Measurements from ENCODE around the gene CFAP92.

- TF ChIP-seq CTCF (IDR thresholded peaks at IDR 0.05) (no peak), POLR2AphosphoS5 (IDR thresholded peaks at IDR 0.05; ENCODE audit: low read depth, low read length) (no peak)
Observed at GRCh38 chr3:129001806-129002572, 8.1 kb upstream of the CFAP92 start.

All from Panc1 (cell line).